Progenitor cell of endocrine pancreas (in vitro differentiated cells): Measurements from ENCODE around the gene DCT. TPM values are rescaled to one million over a fixed set of nuclear protein-coding genes. Genes with fewer than 3 reads are reported as not detected.
"Not testable (repeated sequence)": the region's sequence is repeated elsewhere in the genome, so short reads cannot be mapped to it uniquely, and the experiment has no call there.

Experiments used
- DNase-seq: peaks from one replicate; pipeline ENCODE4 v3.0.0; 2021; ENCODE audit warnings: low spot score; ENCODE audit not compliant: unreplicated experiment
- H3K27ac Mint-ChIP-seq: 2 replicates; pipeline ENCODE4 v1.8.0; 2021; ENCODE audit warnings: mild to moderate bottlenecking, moderate library complexity, mixed read lengths
- H3K27me3 Mint-ChIP-seq: 2 replicates; pipeline ENCODE4 v1.8.0; 2021; ENCODE audit warnings: mixed read lengths
- H3K36me3 Mint-ChIP-seq: 2 replicates; pipeline ENCODE4 v1.8.0; 2022; ENCODE audit warnings: mixed read lengths; ENCODE audit not compliant: insufficient read depth
- H3K4me1 Mint-ChIP-seq: 2 replicates; pipeline ENCODE4 v1.8.0; 2021; ENCODE audit warnings: low read depth, mixed read lengths
- H3K4me3 Mint-ChIP-seq: 2 replicates; pipeline ENCODE4 v1.8.0; 2021; ENCODE audit warnings: low read depth, mild to moderate bottlenecking, moderate library complexity, mixed read lengths
- H3K9me3 Mint-ChIP-seq: 2 replicates; pipeline ENCODE4 v1.8.0; 2021; ENCODE audit warnings: low read depth, mixed read lengths
- long read RNA-seq: library from polyadenylated mRNA; unstranded; transcript quantifications from one replicate; pipeline ENCODE4 v2.0.0, GENCODE V29; 2020
- total RNA-seq: library from RNA; stranded (reverse); gene quantifications from 2 replicates; pipeline ENCODE4 v1.2.1, GENCODE V29; 2021
- TF ChIP-seq, protein P1 (sequence below): fragments of 200-600 bp; sonication (generic); IDR thresholded peaks from one replicate; pipeline ENCODE4 v1.5.0; 2021; ENCODE audit warnings: antibody characterized with exemption, mild to moderate bottlenecking; ENCODE audit not compliant: unreplicated experiment

The DCT gene
- 0.20 TPM in 1 of 2 replicates, not detected in the other for total RNA-seq
- long read RNA-seq: 0 reads

GRCh38 chr13:94479616-94480015, at the start of gene DCT:
DCT (minus strand) TSS chr13:94479682; CDS start chr13:94479255, 427 bp downstream.
- Mint-ChIP-seq H3K27me3 (peaks cover 3% of the 10 kb centered on the region), H3K4me3 (no peak within 1 kb of the TSS), H3K27ac (no peak within 1 kb of the TSS), H3K4me1 (no peaks in the 10 kb centered on the region), H3K36me3 (no peaks in the 10 kb centered on the region), H3K9me3 (no peaks in the 10 kb centered on the region)
- no peak for DNase-seq
- TF ChIP-seq, protein P1, sequence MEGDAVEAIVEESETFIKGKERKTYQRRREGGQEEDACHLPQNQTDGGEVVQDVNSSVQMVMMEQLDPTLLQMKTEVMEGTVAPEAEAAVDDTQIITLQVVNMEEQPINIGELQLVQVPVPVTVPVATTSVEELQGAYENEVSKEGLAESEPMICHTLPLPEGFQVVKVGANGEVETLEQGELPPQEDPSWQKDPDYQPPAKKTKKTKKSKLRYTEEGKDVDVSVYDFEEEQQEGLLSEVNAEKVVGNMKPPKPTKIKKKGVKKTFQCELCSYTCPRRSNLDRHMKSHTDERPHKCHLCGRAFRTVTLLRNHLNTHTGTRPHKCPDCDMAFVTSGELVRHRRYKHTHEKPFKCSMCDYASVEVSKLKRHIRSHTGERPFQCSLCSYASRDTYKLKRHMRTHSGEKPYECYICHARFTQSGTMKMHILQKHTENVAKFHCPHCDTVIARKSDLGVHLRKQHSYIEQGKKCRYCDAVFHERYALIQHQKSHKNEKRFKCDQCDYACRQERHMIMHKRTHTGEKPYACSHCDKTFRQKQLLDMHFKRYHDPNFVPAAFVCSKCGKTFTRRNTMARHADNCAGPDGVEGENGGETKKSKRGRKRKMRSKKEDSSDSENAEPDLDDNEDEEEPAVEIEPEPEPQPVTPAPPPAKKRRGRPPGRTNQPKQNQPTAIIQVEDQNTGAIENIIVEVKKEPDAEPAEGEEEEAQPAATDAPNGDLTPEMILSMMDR: no peak

GRCh38 chr13:94526956-94527355, 47.5 kb upstream of the DCT start:
- DNase-seq, H3K4me3 Mint-ChIP-seq, H3K4me1 Mint-ChIP-seq, H3K27ac Mint-ChIP-seq, H3K36me3 Mint-ChIP-seq, H3K27me3 Mint-ChIP-seq: not testable (repeated sequence)
- TF ChIP-seq, protein P1: peak; percentile 11
- H3K9me3 Mint-ChIP-seq: peaks cover 11% of the 10 kb centered on the region

- Mint-ChIP-seq H3K9me3 (peaks cover 8% of the 10 kb centered on the region), H3K36me3 (no peaks in the 10 kb centered on the region), H3K27me3 (peaks cover 3% of the 10 kb centered on the region), H3K27ac (no peak overlapping the region), H3K4me3 (no peak overlapping the region), H3K4me1 (no peaks in the 10 kb centered on the region)
- no peak for DNase-seq
- TF ChIP-seq, protein P1: no peak
Measured at GRCh38 chr13:94525781-94526180, 46.3 kb upstream of the DCT start.

GRCh38 chr13:94524407-94524806, 44.9 kb upstream of the DCT start:
- peaks cover 3% of the 10 kb centered on the region for H3K9me3 Mint-ChIP-seq
- H3K4me1 Mint-ChIP-seq: no peaks in the 10 kb centered on the region
- TF ChIP-seq, protein P1: no peak
- DNase-seq: no peak
- no peak overlapping the region for H3K27ac Mint-ChIP-seq
- no peaks in the 10 kb centered on the region for H3K36me3 Mint-ChIP-seq
- no peak overlapping the region for H3K4me3 Mint-ChIP-seq
- peaks cover 3% of the 10 kb centered on the region for H3K27me3 Mint-ChIP-seq

DNA sequence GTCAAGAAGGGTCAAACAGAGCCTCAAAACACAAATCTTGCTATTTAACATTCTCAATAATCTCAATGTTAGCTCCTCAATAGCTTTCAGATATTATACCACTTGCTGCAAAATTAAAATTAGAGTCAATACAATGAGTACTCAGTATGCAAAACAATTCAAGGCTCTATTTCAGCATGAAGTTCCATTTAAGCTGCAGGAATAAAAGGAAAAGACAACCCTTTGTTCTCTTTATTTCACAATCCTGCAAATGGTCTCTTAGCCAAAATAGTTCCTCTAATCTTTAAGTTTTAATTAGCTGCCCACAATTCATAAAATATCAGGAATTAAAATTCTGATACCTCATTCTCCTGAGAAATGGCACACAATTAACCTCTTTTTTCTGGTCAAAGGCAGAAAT, 40.5 kb upstream of the DCT start:
- no peak overlapping the region for H3K27ac Mint-ChIP-seq
- H3K27me3 Mint-ChIP-seq: peaks cover 5% of the 10 kb centered on the region
- H3K9me3 Mint-ChIP-seq: peaks cover 10% of the 10 kb centered on the region
- DNase-seq: no peak
- TF ChIP-seq, protein P1: no peak
- H3K4me1 Mint-ChIP-seq: no peaks in the 10 kb centered on the region
- H3K36me3 Mint-ChIP-seq: no peaks in the 10 kb centered on the region
- no peak overlapping the region for H3K4me3 Mint-ChIP-seq
